Cardiac muscle cell (in vitro differentiated cells and primary cell): ENCODE data around the gene MKNK2. TPM values are rescaled to one million over a fixed set of nuclear protein-coding genes. Genes with fewer than 3 reads are reported as not detected.

Source experiments
- DNase-seq, 2 donors: peaks; one replicate each; pipeline versions ENCODE4 v3.0.0 to v3.0.0-alpha.2; 2010 to 2017; ENCODE audit warnings: low read depth in 1 of 2, low spot score in 1 of 2
- H3K27ac ChIP-seq: fragments of 200-600 bp; sonication (generic); 2 replicates; pipeline ENCODE4 v1.5.1; 2016
- H3K27me3 ChIP-seq: fragments of 200-600 bp; sonication (generic); 2 replicates; pipeline ENCODE4 v1.6.0; 2016; ENCODE audit warnings: control low read depth
- H3K36me3 ChIP-seq: fragments of 200-600 bp; sonication (generic); 2 replicates; pipeline ENCODE4 v1.5.1; 2016; ENCODE audit warnings: control low read depth
- H3K4me1 ChIP-seq: fragments of 200-600 bp; sonication (generic); 2 replicates; pipeline ENCODE4 v1.8.1; 2017; ENCODE audit warnings: low read depth, mild to moderate bottlenecking, mixed run types
- H3K4me3 ChIP-seq: fragments of 200-600 bp; sonication (generic); 2 replicates; pipeline ENCODE4 v1.5.1; 2016; ENCODE audit warnings: mild to moderate bottlenecking
- H3K9me3 ChIP-seq: fragments of 200-600 bp; sonication (generic); 2 replicates; pipeline ENCODE4 v1.5.1; 2017; ENCODE audit warnings: low read depth, mild to moderate bottlenecking, control low read depth
- polyA plus RNA-seq: library from polyadenylated mRNA; unstranded; fragments of >200 nt; fragmentation: Nextera tagmentation; extraction: Ambion mirVana; gene quantifications from 2 replicates; pipeline ENCODE4 v1.2.1, GENCODE V29; 2016
- total RNA-seq: library from RNA; depleted of rRNA; stranded (reverse); fragments of >200 nt; gene quantifications from 2 replicates; pipeline ENCODE4 v1.2.3, GENCODE V29; 2016
- TF ChIP-seq, protein P1 (sequence below): IDR thresholded peaks from 2 replicates; pipeline ENCODE4 v1.5.1; 2012; ENCODE audit warnings: low read depth, mild to moderate bottlenecking, low read length

Gene MKNK2
- total and polyA plus RNA-seq, 2 experiments from 2014 or later, result 72.8 to 76.6 TPM

DNA sequence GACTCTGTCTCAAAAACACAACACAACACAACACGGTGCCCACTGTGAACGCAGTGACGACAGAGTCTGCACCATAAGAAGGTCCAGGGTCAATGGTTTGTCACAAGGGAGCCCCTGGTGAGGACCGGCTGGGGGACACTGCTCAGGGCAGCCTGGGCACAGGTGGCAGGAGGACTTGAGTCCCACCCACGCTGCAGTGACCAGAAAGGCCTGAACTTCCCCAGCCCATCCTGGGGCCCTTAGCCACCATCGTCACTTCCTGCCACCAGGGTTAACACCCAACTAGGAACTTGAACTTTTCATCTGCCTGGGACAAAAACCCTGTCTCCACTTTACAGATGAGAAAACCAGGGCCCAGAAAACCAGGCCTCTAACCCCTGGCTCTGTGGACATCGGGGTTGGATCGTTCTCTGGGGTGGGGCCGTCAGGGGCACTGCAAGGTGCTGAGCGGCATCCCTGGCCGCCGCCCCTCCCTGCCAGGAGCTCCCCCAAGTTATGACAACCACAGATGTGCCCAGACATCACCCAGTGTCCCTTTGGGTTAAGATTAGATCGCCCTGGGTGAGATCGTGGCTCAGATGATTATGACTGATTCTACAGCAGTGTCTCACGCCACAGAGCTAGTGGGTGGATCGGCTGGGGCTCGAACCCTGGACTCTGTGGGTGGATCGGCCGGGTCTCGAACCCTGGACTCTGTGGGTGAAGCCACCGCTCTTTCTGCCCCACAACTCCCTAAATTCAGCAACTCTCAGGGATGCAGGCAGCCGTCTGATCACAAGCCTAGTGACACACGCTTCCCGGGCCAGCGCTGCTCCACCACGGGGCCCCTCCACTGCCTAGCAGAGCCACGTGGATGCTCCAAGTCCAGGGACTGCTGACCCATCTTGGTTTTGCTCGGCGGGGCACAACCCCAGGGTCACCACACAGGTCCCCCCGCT lies 31.1 kb upstream of the MKNK2 start:
- Histone ChIP-seq H3K27ac (no peak overlapping the region), H3K27me3 (no peaks in the 10 kb centered on the region), H3K9me3 (no peaks in the 10 kb centered on the region), H3K4me1 (no peaks in the 10 kb centered on the region), H3K4me3 (no peak overlapping the region), H3K36me3 (no peaks in the 10 kb centered on the region)
- TF ChIP-seq, protein P1, sequence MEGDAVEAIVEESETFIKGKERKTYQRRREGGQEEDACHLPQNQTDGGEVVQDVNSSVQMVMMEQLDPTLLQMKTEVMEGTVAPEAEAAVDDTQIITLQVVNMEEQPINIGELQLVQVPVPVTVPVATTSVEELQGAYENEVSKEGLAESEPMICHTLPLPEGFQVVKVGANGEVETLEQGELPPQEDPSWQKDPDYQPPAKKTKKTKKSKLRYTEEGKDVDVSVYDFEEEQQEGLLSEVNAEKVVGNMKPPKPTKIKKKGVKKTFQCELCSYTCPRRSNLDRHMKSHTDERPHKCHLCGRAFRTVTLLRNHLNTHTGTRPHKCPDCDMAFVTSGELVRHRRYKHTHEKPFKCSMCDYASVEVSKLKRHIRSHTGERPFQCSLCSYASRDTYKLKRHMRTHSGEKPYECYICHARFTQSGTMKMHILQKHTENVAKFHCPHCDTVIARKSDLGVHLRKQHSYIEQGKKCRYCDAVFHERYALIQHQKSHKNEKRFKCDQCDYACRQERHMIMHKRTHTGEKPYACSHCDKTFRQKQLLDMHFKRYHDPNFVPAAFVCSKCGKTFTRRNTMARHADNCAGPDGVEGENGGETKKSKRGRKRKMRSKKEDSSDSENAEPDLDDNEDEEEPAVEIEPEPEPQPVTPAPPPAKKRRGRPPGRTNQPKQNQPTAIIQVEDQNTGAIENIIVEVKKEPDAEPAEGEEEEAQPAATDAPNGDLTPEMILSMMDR, result no peak
- no peak for DNase-seq

DNA sequence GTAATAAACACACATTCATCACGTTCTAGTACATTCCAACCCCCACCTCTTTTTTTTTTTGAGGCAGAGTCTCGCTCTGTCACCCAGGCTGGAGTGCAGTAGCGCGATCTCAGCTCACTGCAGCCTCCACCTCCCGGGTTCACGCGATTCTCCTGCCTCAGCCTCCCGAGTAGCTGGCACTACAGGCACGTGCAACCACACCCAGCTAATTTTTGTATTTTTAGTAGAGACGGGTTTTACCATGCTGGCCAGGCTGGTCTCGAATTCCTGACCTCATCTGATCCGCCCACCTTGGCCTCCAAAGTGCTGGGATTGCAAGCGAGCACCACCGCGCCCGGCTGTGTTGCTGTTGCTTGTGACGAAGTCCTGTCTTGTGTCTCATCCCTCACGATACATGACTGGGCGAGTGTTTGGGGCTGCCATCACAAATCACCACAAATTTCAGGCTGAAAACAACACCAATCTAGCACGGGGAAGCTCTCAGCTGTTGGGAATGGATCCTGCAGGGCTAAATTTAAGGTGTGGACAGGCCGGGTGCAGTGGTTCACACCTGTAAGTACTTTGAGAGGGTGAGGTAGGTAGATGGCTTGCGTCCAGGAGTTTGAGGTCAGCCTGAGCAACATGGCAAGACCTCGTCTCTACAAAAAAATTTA lies 29.4 kb upstream of the MKNK2 start:
- TF ChIP-seq, protein P1, result no peak
- Histone ChIP-seq H3K9me3 (no peaks in the 10 kb centered on the region), H3K4me1 (no peaks in the 10 kb centered on the region), H3K27me3 (no peaks in the 10 kb centered on the region), H3K36me3 (peaks cover 7% of the 10 kb centered on the region), H3K27ac (no peak overlapping the region), H3K4me3 (no peak overlapping the region)
- DNase-seq, result no peak

DNA sequence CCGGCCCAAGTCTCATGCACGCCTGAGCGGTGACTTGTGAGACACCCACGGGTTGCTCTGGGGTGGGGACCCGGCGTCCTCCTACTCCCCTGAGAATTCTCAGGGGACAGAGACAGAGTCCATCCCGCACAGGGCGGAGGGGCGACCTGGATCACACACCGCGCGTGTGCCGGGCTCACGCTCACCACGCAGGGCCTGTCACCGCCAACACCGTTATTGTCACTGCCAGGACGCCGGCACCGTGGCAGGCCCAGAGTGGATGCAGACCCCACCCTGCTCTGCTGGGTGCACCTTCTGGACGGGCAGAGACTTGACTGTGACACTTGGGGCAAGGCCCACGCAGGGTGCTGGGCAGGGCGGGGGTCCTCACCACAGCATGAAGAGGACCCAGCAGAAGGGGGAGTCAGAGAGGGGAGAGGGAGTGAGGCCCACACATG lies 28.8 kb upstream of the MKNK2 start:
- DNase-seq, result no peak
- TF ChIP-seq, protein P1, result no peak
- no peak overlapping the region for H3K4me3 ChIP-seq
- H3K4me1 ChIP-seq, result no peaks in the 10 kb centered on the region
- no peak overlapping the region for H3K27ac ChIP-seq
- no peaks in the 10 kb centered on the region for H3K9me3 ChIP-seq
- H3K27me3 ChIP-seq, result no peaks in the 10 kb centered on the region
- H3K36me3 ChIP-seq, result peaks cover 7% of the 10 kb centered on the region

DNA sequence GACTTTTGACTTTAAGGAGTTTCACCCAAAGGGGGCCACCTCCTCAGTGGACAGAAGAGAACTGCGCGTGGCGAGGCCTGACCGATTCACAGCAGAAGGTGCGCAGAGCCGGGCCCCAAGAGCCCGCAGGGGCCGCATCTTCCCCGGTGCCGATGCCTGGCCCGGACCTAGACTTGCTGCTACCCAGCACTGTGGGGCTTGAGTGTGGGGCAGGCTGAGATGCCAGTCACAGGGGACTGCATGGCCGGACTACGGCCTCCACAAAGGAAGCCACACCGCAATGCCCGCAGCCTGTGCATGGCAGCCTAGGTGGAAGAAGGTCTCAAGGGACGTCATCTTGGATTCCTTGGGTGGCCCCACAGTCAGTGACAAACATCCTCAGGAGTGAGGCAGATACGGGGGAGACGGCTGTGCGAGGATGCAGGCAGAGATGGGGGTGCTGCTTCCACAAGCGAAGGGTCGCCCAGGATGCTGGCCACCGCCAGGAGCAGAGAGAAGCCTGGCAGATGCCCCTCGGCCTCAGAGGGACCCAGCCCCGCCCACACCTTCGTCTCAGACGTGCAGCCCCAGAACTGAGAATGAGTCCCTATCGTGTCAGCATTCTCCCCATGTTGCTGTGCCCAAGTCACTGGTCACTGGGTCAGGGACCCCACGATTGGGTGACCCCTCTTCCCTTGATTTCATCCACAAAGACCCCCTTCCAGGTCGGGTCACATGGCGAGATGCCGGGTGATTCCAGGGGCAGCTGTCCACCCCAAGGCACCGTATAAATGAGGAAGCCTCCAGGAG lies 28.2 kb upstream of the MKNK2 start:
- TF ChIP-seq, protein P1, result no peak
- Histone ChIP-seq H3K27me3 (no peaks in the 10 kb centered on the region), H3K4me1 (no peaks in the 10 kb centered on the region), H3K4me3 (no peak overlapping the region), H3K27ac (no peak overlapping the region), H3K9me3 (no peaks in the 10 kb centered on the region), H3K36me3 (peaks cover 7% of the 10 kb centered on the region)
- DNase-seq, result no peak

DNA sequence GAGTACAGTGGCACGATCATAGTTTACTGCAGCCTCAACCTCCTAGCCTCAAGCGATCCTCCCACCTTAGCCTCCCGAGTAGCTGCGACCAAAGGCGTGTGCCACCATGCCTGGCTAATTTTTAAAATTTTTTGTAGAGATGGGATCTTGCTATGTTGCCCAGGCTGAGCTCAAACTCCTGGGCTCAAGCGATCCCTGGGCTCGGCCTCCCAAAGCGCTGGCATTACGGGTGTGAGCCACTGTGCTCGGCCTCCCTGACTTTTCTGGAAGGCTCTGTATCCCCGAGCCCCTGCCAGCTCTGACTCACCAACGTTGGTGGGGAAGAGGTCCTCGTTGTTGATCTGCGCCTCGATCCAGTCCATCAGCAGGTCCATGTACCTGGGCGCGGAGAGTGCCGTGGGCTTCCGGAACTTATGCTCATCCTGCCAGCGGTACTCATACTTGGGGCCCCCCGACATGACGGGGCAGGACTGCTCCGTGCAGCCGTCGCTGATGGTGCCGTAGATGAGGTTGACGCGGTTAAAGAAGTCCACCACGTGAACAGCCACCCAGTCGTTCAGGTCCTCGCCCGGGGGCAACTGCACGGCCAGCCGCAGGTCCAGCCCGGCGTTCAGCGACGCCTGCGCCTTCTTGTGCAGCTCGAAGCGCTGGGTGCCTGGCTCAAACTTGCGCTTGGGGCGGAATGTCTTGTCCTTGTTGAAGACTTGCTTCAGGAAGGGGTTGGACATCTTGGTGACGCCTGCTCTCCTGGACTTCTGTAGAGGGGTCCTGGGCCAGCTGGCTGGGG lies 27.0 kb upstream of the MKNK2 start:
- Histone ChIP-seq H3K27me3 (no peaks in the 10 kb centered on the region), H3K36me3 (peaks cover 8% of the 10 kb centered on the region), H3K9me3 (no peaks in the 10 kb centered on the region), H3K27ac (no peak overlapping the region), H3K4me3 (no peak overlapping the region), H3K4me1 (no peaks in the 10 kb centered on the region)
- no peak for DNase-seq
- TF ChIP-seq, protein P1, result no peak
